Sigmoid colon (tissue), 7 donors: Measurements from ENCODE around the gene G3BP1. TPM values are rescaled to one million over a fixed set of nuclear protein-coding genes. Genes with fewer than 3 reads are reported as not detected.
"Not testable (repeated sequence)": the region's sequence is repeated elsewhere in the genome, so short reads cannot be mapped to it uniquely, and the experiment has no call there.

Experiments
- DNase-seq: peaks from one replicate; pipeline ENCODE4 v3.0.0-alpha.2; 2019
- H3K27ac ChIP-seq, 4 donors: fragments of 200-600 bp; sonication (generic); one replicate each; pipeline ENCODE4 v1.5.1; 2016 to 2019; ENCODE audit warnings: mild to moderate bottlenecking in 1 of 4
- H3K27me3 ChIP-seq, 3 donors: fragments of 200-600 bp; sonication (generic); one replicate each; pipeline ENCODE4 v1.5.1; 2019; ENCODE audit warnings: mild to moderate bottlenecking in 1 of 3
- H3K36me3 ChIP-seq, 4 donors: fragments of 200-600 bp; sonication (generic); one replicate each; pipeline ENCODE4 v1.5.1; 2016 to 2019
- H3K4me1 ChIP-seq, 4 donors: fragments of 200-600 bp; sonication (generic); one replicate each; pipeline ENCODE4 v1.5.1; 2017 to 2019
- H3K4me3 ChIP-seq, 4 donors: fragments of 200-600 bp; sonication (generic); one replicate each; pipeline ENCODE4 v1.5.1; 2017 to 2019; ENCODE audit warnings: mild to moderate bottlenecking in 2 of 4, moderate library complexity in 1 of 4
- H3K9me3 ChIP-seq, 4 donors: fragments of 200-600 bp in 3 of 4; sonication (generic) in 3 of 4; one replicate each; pipeline versions ENCODE4 v1.5.1 to v1.6.1; 2013 to 2019
- EP300 ChIP-seq, 4 donors: sonication (generic); formaldehyde crosslinking; IDR thresholded peaks; one replicate each; pipeline ENCODE4 v1.6.1; 2017; ENCODE audit warnings: antibody characterized with exemption in 4 of 4
- POLR2A ChIP-seq, 2 donors: fragments of 450-650 bp; IDR thresholded peaks; one replicate each; pipeline ENCODE4 v1.6.1; 2016; ENCODE audit warnings: antibody characterized with exemption in 2 of 2, mild to moderate bottlenecking in 2 of 2, moderate library complexity in 2 of 2
- POLR2AphosphoS5 ChIP-seq, 4 donors: sonication (generic); formaldehyde crosslinking; IDR thresholded peaks; one replicate each; pipeline ENCODE4 v1.6.1; 2017; ENCODE audit warnings: antibody characterized with exemption in 4 of 4
- WGBS, 2 donors: extraction: QIAGEN DNeasy Blood & Tissue Kit; methylation state at CpG; one replicate each; pipeline ENCODE4 v1.1.7; 2013; 5-methylcytosine and 5-hydroxymethylcytosine counted together
- intact Hi-C: fragments of 100-400 bp; cut with DNase I; formaldehyde crosslinking; loops from one replicate; pipeline ENCODE4 v1.15.1; 2023
- polyA plus RNA-seq, 3 donors: library from polyadenylated mRNA; stranded (reverse); fragments of 200-250 nt; gene quantifications; one replicate each; pipeline ENCODE4 v1.2.3, GENCODE V29; 2013
- total RNA-seq, 4 donors: library from RNA; depleted of rRNA; stranded (reverse); fragments of >200 nt; gene quantifications; one replicate each; pipeline ENCODE4 v1.1.0, GENCODE V29; 2016
- TF ChIP-seq, protein P1 (sequence below), 4 experiments: fragments of 450-650 bp in 3 of 4; fragments of 200-600 bp in 1 of 4; IDR thresholded peaks; one replicate each; pipeline ENCODE4 v1.5.1; 2016 to 2019; ENCODE audit warnings: antibody characterized with exemption in 4 of 4, mild to moderate bottlenecking in 3 of 4, moderate library complexity in 2 of 4
- donor health status: healthy with polysubstance abuse.
- donor health status: Bipolar disorder and iron deficiency.
- donor health status: healthy.

The G3BP1 gene
- 100 to 1,000 TPM in 1 of 4 donors, 10 to 100 TPM in 3; 68.5 to 158 (median 72.2) TPM for total RNA-seq
- polyA plus RNA-seq: 10 to 100 TPM; 16.8 to 41.4 (median 25.9) TPM

DNA sequence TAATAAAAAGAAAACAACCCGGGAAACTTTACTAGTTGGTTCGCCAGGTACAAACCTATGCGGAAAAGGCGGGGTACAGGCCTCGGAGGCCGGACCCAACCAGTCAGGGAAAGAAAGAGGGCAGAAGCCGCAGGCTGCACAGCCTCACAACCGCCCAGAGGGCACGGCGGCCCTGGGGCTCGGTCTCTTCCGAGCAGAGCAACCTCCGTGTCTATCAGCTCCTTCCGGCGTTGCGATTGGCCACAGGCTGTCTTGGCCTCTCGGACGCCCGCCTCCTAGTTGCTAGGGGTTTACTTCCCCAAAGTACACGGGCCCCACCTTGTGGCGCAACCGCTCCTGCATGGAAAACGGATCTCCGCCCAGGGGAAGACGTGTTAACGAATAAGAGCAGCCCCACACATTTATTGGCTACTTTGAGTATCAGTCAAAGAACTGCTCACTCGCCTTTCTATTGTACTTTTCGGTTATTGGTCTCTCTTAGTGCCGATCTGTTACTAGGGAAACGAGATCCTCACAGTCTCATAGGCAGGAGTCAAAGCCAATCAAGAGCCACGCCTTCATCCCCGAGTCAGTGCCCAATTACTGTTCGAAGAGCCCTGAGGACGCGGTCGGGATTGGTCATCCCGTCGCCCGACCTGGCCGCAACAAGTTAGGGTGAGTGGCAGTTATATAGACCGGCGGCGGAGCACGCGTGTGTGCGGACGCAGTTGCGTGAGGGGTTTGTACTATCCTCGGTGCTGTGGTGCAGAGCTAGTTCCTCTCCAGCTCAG is at the start of gene G3BP1:
TSS of gene G3BP1 (plus strand) at position 696 of the 770 bp plus-strand sequence. CDS start 14,667 bp downstream, outside the sequence.
- Histone ChIP-seq H3K4me1 (peaks cover 0 to 47% (median 43%) of the 10 kb centered on the region in 4 donors), H3K36me3 (no peaks in the 10 kb centered on the region), H3K4me3 (peak within 1 kb of the TSS; percentile 84 to 91 (median 88)), H3K27me3 (no peaks in the 10 kb centered on the region), H3K27ac (peak within 1 kb of the TSS; percentile 93 to 99 (median 98)), H3K9me3 (no peaks in the 10 kb centered on the region)
- WGBS, 2 donors: 0% methylated on average over 49 of the region's 49 CpGs
- peak; percentile 100 for DNase-seq
- TF ChIP-seq POLR2AphosphoS5 (IDR thresholded peaks at IDR 0.05): peak; percentile 99 to 100 (median 100)
- no peak for TF ChIP-seq EP300 (IDR thresholded peaks at IDR 0.05)
- TF ChIP-seq POLR2A (IDR thresholded peaks at IDR 0.05): peak; percentile 96 to 98
- TF ChIP-seq, protein P1, sequence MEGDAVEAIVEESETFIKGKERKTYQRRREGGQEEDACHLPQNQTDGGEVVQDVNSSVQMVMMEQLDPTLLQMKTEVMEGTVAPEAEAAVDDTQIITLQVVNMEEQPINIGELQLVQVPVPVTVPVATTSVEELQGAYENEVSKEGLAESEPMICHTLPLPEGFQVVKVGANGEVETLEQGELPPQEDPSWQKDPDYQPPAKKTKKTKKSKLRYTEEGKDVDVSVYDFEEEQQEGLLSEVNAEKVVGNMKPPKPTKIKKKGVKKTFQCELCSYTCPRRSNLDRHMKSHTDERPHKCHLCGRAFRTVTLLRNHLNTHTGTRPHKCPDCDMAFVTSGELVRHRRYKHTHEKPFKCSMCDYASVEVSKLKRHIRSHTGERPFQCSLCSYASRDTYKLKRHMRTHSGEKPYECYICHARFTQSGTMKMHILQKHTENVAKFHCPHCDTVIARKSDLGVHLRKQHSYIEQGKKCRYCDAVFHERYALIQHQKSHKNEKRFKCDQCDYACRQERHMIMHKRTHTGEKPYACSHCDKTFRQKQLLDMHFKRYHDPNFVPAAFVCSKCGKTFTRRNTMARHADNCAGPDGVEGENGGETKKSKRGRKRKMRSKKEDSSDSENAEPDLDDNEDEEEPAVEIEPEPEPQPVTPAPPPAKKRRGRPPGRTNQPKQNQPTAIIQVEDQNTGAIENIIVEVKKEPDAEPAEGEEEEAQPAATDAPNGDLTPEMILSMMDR (IDR thresholded peaks at IDR 0.05): peak in 2 of 4 experiments; percentile 18 to 49
- intact Hi-C loops: loop anchor here (1.0 to 2.0 kb wide), 2 partner anchors 13 to 31 kb away; partner anchors contain the start of gene ATOX1

DNA sequence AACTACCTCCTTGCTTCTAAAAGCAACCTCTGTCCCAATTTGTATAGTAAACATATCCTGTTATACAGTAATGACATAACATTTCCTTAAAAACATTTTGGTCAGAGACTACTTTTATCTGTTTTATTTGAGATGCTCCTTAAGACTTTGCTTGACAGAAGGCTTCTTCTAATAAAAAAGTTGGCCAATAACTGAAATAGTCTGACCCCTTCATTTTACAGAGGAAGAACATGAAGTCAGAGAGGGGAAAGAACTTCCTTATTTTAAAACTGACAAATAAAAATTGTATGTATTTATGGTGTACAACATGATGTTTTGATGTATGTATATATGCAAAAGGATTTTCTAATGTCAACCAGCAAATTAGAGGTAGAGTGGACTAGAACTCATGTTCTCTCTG is 49.2 kb upstream of the G3BP1 start:
- Histone ChIP-seq H3K4me3 (no peak overlapping the region), H3K36me3 (no peaks in the 10 kb centered on the region), H3K27me3 (no peaks in the 10 kb centered on the region), H3K4me1 (peaks cover 0 to 44% (median 20%) of the 10 kb centered on the region in 4 donors), H3K27ac (no peak overlapping the region), H3K9me3 (no peaks in the 10 kb centered on the region)
- no peak for DNase-seq
- no peak for TF ChIP-seq EP300 (IDR thresholded peaks at IDR 0.05)
- TF ChIP-seq, protein P1 (IDR thresholded peaks at IDR 0.05): no peak
- TF ChIP-seq POLR2A (IDR thresholded peaks at IDR 0.05): no peak
- no peak for TF ChIP-seq POLR2AphosphoS5 (IDR thresholded peaks at IDR 0.05)
- intact Hi-C loops: no loop called here

DNA sequence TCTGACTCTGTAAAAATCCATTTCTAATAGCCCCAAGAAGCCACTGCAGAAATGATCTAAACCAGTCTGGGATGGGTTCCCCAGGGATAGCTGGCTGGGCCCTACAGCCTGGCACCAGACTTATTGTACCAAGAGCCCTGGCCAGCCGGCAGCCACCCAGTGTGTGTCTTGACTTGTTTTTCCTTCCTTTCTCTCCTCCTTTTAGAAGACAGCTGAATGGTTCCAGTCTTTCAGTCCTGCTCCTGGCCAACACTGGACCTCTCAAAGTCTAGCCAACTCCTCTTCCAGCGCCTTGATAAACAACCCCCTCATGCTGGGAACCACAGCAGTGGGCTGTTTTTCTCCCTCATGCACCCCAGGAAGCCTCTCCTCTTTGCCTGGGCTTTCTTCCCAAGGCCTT is 47.4 kb upstream of the G3BP1 start:
- Histone ChIP-seq H3K4me1 (peaks cover 0 to 26% (median 8%) of the 10 kb centered on the region in 4 donors), H3K27me3 (no peaks in the 10 kb centered on the region), H3K9me3 (no peaks in the 10 kb centered on the region), H3K27ac (no peak overlapping the region), H3K4me3 (no peak overlapping the region), H3K36me3 (no peaks in the 10 kb centered on the region)
- intact Hi-C loops: no loop called here
- no peak for TF ChIP-seq POLR2A (IDR thresholded peaks at IDR 0.05)
- no peak for TF ChIP-seq EP300 (IDR thresholded peaks at IDR 0.05)
- TF ChIP-seq, protein P1 (IDR thresholded peaks at IDR 0.05): no peak
- TF ChIP-seq POLR2AphosphoS5 (IDR thresholded peaks at IDR 0.05): no peak
- DNase-seq: no peak
- WGBS, 2 donors: 89 to 91% methylated on average over 2 of the region's 2 CpGs

DNA sequence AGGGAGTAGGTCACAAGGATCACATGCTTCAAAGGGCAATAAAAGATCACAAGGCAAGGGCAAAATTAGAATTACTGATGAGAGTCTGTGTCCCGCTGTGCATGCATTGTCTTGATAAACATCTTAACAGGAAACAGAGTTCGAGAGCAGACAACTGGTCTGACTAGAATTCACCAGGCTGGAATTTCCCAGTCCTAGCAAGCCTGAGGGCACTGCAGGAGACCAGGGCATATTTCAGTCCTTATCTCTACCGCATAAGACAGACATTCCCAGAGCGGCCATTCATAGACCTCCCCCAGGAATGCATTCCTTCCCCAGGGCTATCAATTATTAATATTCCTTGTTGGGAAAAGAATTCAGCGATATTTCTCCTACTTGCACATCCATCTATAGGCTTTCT is 42.2 kb upstream of the G3BP1 start:
- H3K4me1 ChIP-seq, DNase-seq, intact Hi-C loops, H3K36me3 ChIP-seq, H3K9me3 ChIP-seq, H3K27ac ChIP-seq, H3K27me3 ChIP-seq, H3K4me3 ChIP-seq: not testable (repeated sequence)
- WGBS, 2 donors: 83 to 84% methylated on average over 5 of the region's 5 CpGs

DNA sequence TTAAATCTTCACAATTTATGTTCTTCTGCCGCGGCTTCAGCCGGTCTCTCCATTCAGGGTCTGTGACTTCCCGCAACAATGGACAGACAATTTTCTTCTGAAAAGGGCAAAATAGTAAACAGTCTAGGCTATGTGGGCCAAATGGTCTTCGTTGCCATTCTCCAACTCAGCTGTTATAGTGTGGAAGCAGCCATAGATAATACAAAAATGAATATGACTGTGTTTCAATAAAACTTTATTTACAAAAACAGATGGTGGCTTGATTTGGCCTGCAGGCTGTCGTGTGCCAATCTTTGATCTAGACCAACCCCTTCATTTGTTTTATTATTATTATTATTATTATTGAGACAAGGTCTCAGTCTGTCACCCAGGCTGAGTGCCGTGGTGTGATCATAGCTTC is 41.4 kb upstream of the G3BP1 start:
- intact Hi-C loops: no loop called here
- 90 to 92% methylated on average over 7 of the region's 7 CpGs for WGBS, 2 donors
- Histone ChIP-seq H3K36me3 (no peaks in the 10 kb centered on the region), H3K4me3 (no peak overlapping the region), H3K27ac (no peak overlapping the region), H3K27me3 (no peaks in the 10 kb centered on the region), H3K9me3 (no peaks in the 10 kb centered on the region), H3K4me1 (no peaks in the 10 kb centered on the region)
- DNase-seq: no peak
- TF ChIP-seq, protein P1 (IDR thresholded peaks at IDR 0.05): no peak
- no peak for TF ChIP-seq POLR2A (IDR thresholded peaks at IDR 0.05)
- no peak for TF ChIP-seq EP300 (IDR thresholded peaks at IDR 0.05)
- no peak for TF ChIP-seq POLR2AphosphoS5 (IDR thresholded peaks at IDR 0.05)
